Lung (tissue), 12 donors: ENCODE data around the gene VAT1. TPM values are rescaled to one million over a fixed set of nuclear protein-coding genes. Genes with fewer than 3 reads are reported as not detected.
A peak's percentile ranks its signal among the peaks of the same experiment; 100 is the strongest.
"Not testable (repeated sequence)": the region's sequence is repeated elsewhere in the genome, so short reads cannot be mapped to it uniquely, and the experiment has no call there.

ENCODE experiments used
- ATAC-seq: fragments of 200-7000 bp; cut with Tn5 transposase; one replicate; pipeline ENCODE4 v1.9.1; 2020; ENCODE audit warnings: moderate number of reproducible peaks; ENCODE audit not compliant: insufficient read depth, low FRiP score
- DNase-seq, 3 donors: peaks; one replicate each; pipeline ENCODE4 v3.0.0-alpha.2; 2013 to 2017
- H3K27ac ChIP-seq, 2 donors: one replicate each; pipeline ENCODE4 v1.5.1; 2013; ENCODE audit warnings: mild to moderate bottlenecking in 2 of 2, moderate library complexity in 2 of 2, control low read depth in 1 of 2, inconsistent platforms in 1 of 2, low read depth in 1 of 2, low read length in 1 of 2
- H3K27me3 ChIP-seq, 3 donors: one replicate each; pipeline ENCODE4 v1.5.1; 2013; ENCODE audit warnings: low read length in 2 of 3; ENCODE audit not compliant: control insufficient read depth in 3 of 3, insufficient read depth in 3 of 3
- H3K36me3 ChIP-seq, 4 donors: one replicate each; pipeline ENCODE4 v1.5.1; 2013; ENCODE audit warnings: low read length in 4 of 4, mild to moderate bottlenecking in 1 of 4, moderate library complexity in 1 of 4; ENCODE audit not compliant: control insufficient read depth in 4 of 4, insufficient read depth in 4 of 4
- H3K4me1 ChIP-seq, 5 donors: one replicate each; pipeline ENCODE4 v1.5.1; 2013; ENCODE audit warnings: low read length in 5 of 5, mild to moderate bottlenecking in 2 of 5, moderate library complexity in 1 of 5; ENCODE audit not compliant: control insufficient read depth in 5 of 5, insufficient read depth in 5 of 5
- H3K4me3 ChIP-seq: one replicate; pipeline ENCODE4 v1.5.1; 2013; ENCODE audit warnings: mild to moderate bottlenecking, control low read depth, moderate library complexity
- H3K9ac ChIP-seq, 2 donors: one replicate each; pipeline ENCODE4 v1.5.1; 2013; ENCODE audit warnings: low read length in 2 of 2, control low read depth in 1 of 2; ENCODE audit not compliant: insufficient read depth in 1 of 2
- H3K9me3 ChIP-seq, 4 donors: one replicate each; pipeline ENCODE4 v1.5.1; 2013; ENCODE audit warnings: low read length in 3 of 4, mild to moderate bottlenecking in 1 of 4, moderate library complexity in 1 of 4; ENCODE audit not compliant: control insufficient read depth in 4 of 4, insufficient read depth in 3 of 4
- WGBS, 2 donors: extraction: QIAGEN DNeasy Blood & Tissue Kit; methylation state at CpG; one replicate each; pipeline ENCODE4 v1.1.7; 2013; 5-methylcytosine and 5-hydroxymethylcytosine counted together
- polyA plus RNA-seq, 2 donors: library from polyadenylated mRNA; stranded (reverse); fragments of 200-250 nt; gene quantifications; one replicate each; pipeline ENCODE4 v1.2.1, GENCODE V29; 2013
- total RNA-seq, 2 donors: library from RNA; depleted of rRNA in 1 of 2; stranded (reverse); fragments of >200 nt in 1 of 2; gene quantifications; one replicate each; pipeline ENCODE4 v1.2.1, GENCODE V29; 2014 to 2021
- TF ChIP-seq, protein P1 (sequence below): IDR thresholded peaks from 2 replicates; pipeline ENCODE4 v1.5.1; 2012; ENCODE audit warnings: mild to moderate bottlenecking; ENCODE audit errors: control extremely low read depth, extremely low read depth
- donor health status: control.
- donor health status: control.
- donor health status: Bipolar disorder and iron deficiency.
- donor health status: healthy.
- donor health status: DM: yes; HTN: yes; CAD: no.

Gene VAT1
- total and polyA plus RNA-seq, 4 donors: 62.3 to 255 (median 121) TPM

DNA sequence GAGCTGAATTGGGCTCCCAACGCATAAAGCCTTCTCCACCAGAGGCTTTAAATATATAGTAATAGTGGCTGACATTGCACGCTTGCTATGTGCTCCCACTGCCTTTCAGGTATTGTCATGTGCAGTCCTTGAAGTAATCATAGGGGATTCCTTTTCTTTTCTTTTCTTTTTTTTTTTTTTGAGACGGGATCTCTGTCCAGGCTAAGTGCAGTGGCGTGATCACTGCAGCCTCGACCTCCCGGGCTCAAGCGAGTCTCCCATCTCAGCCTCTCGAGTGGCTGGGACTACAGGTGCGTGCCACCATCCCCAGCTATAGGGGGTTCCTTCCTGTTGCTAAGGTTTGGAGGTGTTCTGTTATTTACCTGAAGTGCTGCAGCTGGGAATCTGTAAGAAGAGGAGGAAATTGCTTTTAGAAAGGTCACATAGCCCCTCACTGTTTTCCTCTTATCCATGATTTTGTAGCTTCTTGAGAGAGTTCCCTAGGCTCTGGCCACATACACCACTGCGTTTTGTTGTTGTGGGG is 23.1 kb downstream of the VAT1 start:
- H3K9ac ChIP-seq: peak overlapping the region; percentile 98 to 100
- H3K9me3 ChIP-seq: no peaks in the 10 kb centered on the region
- peak overlapping the region; percentile 71 for H3K4me3 ChIP-seq
- DNase-seq: no peak
- peaks cover 11 to 18% (median 18%) of the 10 kb centered on the region in 4 donors for H3K36me3 ChIP-seq
- 12 to 17% methylated on average over 10 of the region's 10 CpGs for WGBS, 2 donors
- TF ChIP-seq, protein P1, sequence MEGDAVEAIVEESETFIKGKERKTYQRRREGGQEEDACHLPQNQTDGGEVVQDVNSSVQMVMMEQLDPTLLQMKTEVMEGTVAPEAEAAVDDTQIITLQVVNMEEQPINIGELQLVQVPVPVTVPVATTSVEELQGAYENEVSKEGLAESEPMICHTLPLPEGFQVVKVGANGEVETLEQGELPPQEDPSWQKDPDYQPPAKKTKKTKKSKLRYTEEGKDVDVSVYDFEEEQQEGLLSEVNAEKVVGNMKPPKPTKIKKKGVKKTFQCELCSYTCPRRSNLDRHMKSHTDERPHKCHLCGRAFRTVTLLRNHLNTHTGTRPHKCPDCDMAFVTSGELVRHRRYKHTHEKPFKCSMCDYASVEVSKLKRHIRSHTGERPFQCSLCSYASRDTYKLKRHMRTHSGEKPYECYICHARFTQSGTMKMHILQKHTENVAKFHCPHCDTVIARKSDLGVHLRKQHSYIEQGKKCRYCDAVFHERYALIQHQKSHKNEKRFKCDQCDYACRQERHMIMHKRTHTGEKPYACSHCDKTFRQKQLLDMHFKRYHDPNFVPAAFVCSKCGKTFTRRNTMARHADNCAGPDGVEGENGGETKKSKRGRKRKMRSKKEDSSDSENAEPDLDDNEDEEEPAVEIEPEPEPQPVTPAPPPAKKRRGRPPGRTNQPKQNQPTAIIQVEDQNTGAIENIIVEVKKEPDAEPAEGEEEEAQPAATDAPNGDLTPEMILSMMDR: no peak
- peaks cover 6 to 19% (median 7%) of the 10 kb centered on the region in 5 donors for H3K4me1 ChIP-seq
- no peaks in the 10 kb centered on the region for H3K27me3 ChIP-seq
- peak overlapping the region; percentile 71 to 92 for H3K27ac ChIP-seq
- no peak for ATAC-seq

DNA sequence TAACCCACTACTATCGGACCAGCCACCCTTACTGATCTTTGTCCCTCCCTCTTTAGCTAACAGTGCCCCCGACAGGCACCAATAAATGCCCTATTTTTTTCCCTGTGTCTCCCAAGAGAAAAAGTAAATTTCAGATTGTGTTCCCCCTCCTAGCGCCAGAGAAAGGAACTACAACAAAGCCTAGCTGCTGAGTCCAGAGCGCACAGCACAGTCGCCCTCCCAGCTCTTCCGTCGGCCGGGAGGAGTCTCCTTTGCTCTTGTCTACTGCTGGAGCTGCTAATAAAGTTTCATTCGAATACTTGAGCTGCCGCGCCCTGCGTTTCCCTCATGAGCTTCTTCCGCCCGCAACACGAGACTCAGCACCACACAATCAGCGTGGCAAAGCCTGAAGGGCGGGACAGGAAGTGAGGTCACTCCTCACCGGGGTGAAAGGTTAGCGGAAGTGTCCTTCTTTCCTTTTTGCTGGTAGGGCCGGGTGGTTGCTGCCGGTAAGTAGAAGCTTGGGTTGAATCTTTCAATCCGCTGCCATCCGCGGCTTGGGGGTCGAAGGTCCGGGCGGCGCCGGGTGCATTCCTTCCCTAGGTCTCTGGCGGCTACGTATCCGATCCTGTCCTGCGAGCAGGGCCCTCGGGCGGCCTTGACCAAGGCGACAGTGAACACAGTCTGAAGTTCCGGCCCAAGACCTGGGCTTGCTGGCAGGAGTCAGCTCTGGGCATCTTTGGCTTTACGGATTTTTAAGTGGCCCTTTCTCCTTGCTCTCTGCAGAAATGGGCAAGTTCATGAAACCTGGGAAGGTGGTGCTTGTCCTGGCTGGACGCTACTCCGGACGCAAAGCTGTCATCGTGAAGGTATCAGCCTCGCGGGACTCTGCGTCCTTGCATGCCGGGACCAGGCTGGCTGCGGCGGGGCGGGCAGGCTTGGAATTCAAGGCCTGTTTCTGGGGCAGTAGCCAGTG is 23.9 kb downstream of the VAT1 start, which contains the start of gene RPL27:
Gene RPL27, plus strand, starts transcription at position 436 of the 955 bp plus-strand sequence. Its CDS starts 332 bp downstream, at position 768.
- Histone ChIP-seq H3K27ac (peak within 1 kb of the TSS; percentile 74 to 92), H3K27me3 (no peaks in the 10 kb centered on the region), H3K9ac (peak within 1 kb of the TSS; percentile 98 to 100), H3K4me1 (peaks cover 6 to 19% (median 7%) of the 10 kb centered on the region in 5 donors), H3K4me3 (peak within 1 kb of the TSS; percentile 71), H3K9me3 (no peaks in the 10 kb centered on the region), H3K36me3 (peaks cover 11 to 16% (median 15%) of the 10 kb centered on the region in 4 donors)
- 0% methylated on average over 49 of the region's 49 CpGs for WGBS, 2 donors
- TF ChIP-seq, protein P1: peak; percentile 92
- DNase-seq: peak; percentile 99 to 100 (median 100)
- peak; percentile 91 for ATAC-seq

DNA sequence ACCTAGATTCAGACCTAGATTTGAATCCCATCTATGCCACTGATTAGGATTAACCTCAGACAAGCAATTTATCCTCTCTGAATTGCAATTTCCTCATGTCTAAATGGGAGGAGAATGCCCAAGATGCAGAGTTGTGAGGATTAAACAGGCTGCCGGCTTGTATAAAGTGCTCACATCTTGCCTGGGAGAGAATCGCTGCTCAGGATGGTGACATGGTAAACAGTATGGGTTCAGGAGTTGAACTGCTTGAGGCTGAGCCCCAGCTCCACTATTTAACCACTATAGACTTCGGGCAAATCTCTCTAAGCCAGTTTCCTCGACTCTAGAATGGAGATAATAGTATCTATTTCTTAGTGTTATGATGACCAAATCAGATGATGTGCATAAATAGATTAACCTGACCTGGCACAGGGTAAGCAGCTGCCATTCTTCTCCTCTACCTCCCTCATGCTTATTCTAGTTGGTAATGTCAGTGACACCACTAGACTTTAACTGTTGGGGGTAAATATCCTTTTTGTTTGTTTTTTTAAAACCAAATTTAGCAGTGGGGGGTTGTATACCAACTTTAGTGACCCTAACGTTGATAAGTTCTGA is 24.7 kb downstream of the VAT1 start:
- Histone ChIP-seq H3K4me3 (no peak overlapping the region), H3K4me1 (peaks cover 6 to 19% (median 7%) of the 10 kb centered on the region in 5 donors), H3K9ac (peak overlapping the region in 1 of 2 donors; percentile 71), H3K36me3 (peaks cover 9 to 14% (median 12%) of the 10 kb centered on the region in 4 donors), H3K9me3 (no peaks in the 10 kb centered on the region), H3K27me3 (no peaks in the 10 kb centered on the region), H3K27ac (peak overlapping the region; percentile 60 to 74)
- TF ChIP-seq, protein P1: no peak
- DNase-seq (peak in 1 of 3 donors; percentile 32), ATAC-seq (no peak)
- 18 to 31% methylated on average over 5 of the region's 5 CpGs for WGBS, 2 donors

DNA sequence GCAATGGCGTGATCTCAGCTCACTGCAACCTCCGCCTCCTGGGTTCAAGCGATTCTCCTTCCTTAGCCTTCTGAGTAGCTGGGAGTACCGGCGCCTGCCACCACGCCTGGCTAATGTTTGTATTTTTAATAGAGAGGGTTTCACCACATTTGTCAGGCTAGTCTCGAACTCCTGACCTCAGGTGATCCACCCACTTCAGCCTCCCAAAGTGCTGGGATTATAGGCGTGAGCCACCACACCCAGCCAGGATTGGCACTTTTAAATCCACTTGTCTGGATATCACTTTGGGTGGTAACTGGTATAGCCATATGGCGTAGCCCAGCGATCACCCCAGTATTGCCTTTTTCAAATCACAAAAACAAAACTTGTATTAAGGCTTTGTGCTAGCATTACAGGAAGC is 28.3 kb downstream of the VAT1 start:
- 83% methylated on average over 10 of the region's 10 CpGs for WGBS, 2 donors
- not testable (repeated sequence) for H3K4me3 ChIP-seq, H3K9me3 ChIP-seq, ATAC-seq, H3K4me1 ChIP-seq, H3K9ac ChIP-seq, DNase-seq, H3K27me3 ChIP-seq, H3K27ac ChIP-seq
- H3K36me3 ChIP-seq: peaks cover 8 to 20% (median 18%) of the 10 kb centered on the region in 4 donors
